Stimulated activated CD4-positive, alpha-beta T cell treated with anti-CD3 and anti-CD28 coated beads, Interleukin-2, amount 100 ng/mL, for 48 hours (primary cell): ENCODE measurements around the gene HDC.

Experiments used
- DNase-seq, 2 donors: peaks; one replicate each; pipeline ENCODE4 v3.0.0-alpha.2; 2020

Gene HDC

DNA sequence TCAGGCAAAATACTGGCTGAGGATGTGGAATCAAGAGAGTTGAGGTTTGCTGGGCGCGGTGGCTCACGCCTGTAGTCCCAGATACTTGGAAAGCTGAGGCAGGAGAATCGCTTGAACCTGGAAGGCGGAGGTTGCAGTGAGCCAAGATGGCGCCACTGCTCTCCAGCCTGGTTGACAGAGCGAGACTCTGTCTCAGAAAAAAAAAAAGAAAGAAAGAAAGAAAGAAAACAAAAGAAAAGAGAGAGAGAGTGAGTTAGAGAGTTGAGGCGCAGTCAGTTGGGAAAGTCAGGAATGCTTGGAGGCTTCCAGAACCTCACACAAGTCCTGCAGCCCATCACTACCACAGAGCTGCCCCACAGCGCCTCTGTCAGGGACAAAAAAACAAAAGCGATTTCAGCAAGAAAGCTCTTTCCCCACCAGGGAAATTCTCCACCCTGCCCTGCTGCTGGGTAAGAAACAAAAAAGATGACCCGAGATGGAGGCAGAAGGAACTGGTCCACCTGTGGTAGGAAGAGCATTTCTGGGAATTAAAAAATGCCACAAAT is 13.8 kb downstream of the HDC start:
- DNase-seq = no peak

- DNase-seq = no peak
These were observed 14.6 kb downstream of the HDC start for GRCh38 chr15:50250760-50251394.

DNA sequence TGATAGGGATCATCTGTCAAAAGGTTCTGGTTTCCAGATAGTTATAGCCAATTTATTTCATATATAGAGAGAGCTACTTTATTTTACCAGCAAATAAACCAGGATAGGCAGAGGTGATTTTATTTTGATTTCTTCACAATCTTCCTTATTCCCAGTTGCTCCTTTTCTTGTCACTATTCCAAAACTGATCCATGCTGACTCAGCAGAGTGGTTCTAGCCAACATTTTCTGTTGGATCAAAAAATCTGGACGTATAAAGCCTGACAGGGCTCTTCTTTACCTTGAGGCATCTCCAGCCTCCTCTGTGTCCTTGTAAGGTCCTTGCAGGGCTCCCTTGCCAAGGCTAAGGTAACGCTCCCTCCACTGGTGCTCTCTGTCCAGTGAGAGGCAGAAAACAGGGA is 15.8 kb downstream of the HDC start:
- no peak for DNase-seq

DNA sequence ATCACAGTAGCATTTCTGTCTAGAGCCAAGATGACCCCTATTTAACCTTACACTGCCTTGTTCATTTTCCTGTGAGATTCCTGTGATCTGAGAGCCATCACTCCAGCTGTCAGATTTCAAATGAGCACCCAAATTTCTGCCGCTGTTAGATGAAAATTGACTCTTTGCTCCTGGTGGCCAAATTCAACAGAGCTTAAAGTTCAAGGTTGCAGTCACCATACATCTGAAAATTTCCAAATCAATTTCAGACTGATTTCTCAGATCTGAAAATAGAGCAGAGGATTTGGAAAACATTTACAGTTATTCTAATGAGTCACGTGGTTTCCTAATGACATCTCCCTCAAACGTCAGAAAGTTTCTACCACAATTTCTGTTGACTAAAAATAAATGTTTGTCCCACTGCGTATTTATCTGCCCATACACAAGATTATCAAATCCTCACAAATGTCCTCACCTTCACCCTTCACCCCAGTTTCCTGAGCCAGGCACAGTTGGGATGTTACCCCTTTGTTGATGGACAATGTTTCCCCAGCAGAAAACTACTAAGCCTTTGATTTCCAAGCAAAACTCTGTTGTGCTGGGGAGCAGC is 16.4 kb downstream of the HDC start:
- DNase-seq = no peak

DNA sequence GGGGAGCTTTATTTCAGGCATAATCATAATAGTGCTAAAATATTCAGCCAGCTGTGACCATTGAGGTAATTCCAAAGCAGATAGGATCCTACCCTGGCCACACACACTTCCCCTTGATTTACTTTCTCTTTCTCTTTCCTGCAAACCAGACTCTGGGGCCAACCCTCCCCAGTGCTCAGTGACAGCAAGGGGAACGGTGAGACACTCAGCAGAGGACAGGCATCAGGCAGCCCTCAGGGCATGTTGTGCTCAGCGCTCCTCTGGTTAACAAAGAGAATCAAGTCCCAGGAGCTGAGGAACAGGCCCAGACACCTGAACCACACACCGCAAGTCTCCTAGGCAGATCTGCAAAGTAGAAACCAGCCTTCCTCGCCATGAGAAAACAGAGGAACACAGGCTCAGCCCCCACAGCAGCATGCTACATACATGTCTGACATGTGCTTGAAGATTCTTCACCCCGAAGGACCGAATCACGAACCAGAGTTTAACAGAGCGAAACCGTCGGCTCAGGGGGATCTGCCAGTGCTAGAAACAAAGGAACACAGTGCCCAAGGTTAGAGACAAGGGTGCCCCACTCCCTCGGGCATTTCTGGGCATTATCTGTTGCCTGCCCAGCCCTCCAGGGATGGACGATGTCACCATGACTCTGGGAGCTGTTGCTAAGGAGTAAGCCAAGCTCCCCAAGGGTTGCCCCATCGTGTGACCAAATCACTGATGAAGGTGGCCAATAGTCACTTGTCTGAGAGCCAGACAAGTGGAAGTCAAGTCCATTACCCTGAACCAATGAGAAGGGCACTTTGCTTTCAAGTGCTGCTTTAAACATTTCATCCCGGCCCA is 17.5 kb downstream of the HDC start:
- DNase-seq = peak in 1 of 2 donors; percentile 28

DNA sequence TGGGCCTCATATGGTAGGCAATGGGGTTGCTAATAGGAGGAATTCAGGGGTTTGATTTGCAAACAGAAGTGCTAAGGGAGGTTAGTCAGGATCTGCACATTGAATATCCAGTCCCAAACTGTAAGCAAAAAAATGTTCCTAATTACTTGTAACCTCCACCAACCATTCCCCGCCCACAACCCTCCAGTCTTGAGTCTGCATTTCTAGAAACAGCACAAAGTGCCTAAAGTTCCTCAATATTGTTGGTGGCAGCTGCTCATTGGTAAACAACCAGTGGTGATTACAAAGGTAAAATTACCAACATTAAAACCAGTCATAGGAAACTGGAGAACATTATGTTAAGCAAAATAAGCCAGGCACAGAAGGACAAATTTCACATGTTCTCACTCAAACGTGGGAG is 18.9 kb downstream of the HDC start:
- no peak for DNase-seq

DNA sequence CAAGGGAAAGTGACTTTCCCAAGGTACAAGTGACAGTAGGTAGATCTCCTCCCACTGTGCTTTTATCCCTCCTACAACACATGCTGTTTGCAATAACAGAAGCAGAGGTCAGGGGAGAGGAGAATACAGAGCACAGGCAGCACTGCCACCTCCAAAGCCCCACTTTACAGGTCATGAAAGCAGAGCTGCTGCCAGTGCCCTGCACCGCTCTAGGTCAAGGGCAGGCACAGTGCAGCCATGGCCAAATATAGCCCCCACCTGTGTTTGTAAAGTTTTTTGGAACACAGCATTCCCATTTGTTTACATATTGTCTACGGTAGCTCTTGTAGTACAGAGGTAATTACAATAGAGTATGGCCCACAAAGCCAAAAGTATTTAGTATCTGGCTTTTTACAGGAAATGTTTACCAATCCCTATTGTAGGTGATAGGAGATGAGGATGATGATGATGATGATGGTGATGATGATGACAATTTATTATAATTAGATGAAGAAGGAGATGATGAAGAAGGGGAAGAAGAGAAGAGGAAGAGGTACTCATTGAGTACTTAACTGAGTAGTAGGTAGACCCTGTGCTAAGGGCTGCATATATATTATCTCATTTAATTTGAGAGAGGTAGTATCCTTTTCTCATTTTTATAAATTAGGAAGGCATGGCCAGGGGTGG is 20.4 kb downstream of the HDC start:
- DNase-seq = no peak

DNA sequence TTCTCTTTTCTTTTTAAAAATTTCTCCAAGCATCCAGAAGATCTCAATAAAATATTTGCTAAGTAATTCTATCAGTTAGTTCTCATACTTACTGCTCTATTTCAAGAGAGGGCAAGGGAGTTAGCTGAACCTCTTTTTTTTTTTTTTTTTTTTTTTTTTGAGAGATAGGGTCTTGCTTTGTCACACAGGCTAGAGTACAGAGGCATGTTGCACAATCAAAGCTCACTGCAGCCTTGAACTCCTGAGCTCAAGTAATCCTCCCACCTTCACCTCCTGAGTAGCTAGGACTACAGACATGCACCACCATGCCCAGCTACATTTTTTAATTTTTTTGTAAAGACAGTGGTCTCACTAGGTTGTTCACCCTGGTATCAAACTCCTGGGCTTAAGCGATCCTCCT is 21.4 kb downstream of the HDC start:
- no peak for DNase-seq

- no peak for DNase-seq
These were observed 23.7 kb downstream of the HDC start for GRCh38 chr15:50241684-50242450.

- DNase-seq = no peak
These were observed 27.3 kb downstream of the HDC start for GRCh38 chr15:50238255-50238654.

GRCh38 chr15:50236433-50236832 is 29.1 kb downstream of the HDC start:
- no peak for DNase-seq

DNA sequence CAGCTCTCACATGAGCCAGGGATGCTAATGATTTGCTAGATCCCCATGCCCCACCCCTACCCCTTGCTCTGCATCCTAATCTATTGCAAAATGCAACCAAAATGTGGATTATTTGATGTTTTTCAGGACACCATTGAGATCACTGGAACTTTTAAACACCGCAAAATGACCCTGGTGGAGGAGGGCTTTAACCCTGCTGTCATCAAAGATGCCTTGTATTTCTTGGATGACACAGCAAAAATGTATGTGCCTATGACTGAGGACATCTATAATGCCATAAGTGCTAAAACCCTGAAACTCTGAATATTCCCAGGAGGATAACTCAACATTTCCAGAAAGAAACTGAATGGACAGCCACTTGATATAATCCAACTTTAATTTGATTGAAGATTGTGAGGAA is 29.7 kb downstream of the HDC start:
- no peak for DNase-seq

DNA sequence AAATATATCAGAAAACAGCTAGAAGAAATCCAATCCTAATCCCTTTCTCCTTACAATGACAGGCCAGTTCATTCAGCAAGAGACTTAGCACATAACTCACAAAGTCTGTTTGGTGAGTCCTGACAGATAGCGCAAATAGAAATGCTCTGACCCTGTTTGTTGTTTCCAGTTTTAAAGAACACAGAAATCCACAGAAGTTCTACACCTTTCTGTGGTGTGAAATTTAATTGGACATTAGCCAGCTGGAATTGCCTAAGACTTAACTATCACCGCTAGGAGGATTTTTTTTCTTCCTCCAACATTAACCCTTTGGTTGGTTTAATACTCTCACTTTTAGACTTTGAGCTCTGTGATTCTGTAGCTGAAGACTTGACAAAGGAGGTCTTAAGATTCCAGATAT is 30.8 kb downstream of the HDC start:
- DNase-seq = no peak

GRCh38 chr15:50233192-50233736 is 32.3 kb downstream of the HDC start:
- DNase-seq = no peak

DNA sequence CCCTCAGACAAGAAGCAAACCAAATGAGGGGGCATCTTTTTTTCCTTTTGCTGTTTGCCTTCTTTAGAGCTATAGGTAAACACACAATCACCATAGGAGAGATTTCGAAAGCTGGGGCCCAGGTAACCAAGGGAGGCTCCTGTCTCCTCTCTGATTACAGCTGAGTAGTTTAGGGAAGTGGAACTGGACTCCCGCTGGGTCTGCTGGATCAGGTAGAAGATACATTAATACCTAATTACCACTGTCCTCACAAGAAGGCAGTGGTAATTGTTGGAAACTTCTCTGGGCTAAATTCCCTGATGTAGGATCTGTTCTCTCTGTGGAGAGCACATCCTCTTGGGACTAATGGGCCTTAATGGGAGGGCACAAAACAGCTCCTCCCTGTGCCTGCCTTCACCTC is 32.7 kb downstream of the HDC start:
- no peak for DNase-seq

DNA sequence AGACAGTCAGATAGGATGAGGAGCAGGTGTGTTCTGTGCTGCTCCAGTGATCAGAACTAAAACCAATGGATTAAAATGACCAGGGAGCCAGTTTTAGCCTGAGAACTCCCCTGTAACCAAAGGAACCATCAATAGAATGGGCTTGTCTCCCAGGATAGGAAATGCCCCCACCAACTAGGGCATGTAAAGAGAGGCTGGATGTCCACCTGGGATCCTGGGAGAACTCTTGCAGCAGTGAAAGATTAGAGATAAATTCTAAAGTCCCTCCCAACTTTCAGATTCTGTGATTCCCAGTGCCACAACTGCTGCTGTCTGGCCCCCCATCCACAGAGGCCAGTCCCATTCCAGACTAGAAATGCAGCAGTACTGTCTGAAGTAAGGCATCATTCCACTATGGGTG is 33.8 kb downstream of the HDC start:
- DNase-seq = no peak

DNA sequence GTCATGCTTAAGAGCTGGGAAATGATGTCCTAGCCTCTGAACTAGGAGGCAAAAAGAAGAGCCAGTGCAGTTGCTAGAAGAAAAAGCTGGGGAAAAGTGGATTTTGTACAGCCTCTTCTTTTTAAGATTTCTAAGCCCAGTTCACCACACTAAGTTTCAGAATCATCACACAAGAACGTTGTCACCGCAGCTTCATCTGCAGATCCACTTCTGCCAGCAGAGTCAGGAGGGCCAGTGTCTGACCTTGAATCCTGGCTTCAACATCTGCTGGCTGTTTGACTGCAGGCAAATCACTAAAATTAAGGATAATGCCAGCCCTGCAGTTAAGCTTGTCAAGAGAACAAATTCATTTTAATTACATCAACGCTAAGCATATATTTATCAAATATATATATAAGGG is 36.2 kb downstream of the HDC start:
- DNase-seq = no peak

GRCh38 chr15:50228866-50229265 is 36.7 kb downstream of the HDC start:
- no peak for DNase-seq

- DNase-seq = no peak
These were observed 38.5 kb downstream of the HDC start for GRCh38 chr15:50227076-50227475.

DNA sequence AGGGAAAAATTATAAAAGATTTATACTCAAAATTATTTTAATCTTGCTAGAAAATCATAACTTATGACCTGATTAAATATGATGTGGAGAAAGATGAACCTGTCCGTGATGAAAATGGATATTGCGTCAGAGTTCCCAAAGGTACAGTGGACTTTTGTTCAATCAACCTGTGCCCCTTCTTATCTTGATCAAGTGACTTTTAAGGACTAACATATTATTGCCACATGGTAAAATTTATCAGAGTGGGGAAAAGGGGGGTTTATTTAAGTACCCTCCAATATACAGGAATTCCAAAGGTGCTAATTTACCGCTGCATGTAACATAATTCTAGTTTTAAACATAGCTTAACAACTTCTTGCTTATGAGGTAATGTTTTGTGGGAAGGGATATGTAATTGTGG is 39.6 kb downstream of the HDC start:
- DNase-seq = no peak

GRCh38 chr15:50225057-50225456 is 40.5 kb downstream of the HDC start:
- no peak for DNase-seq

- DNase-seq = no peak
These were observed 40.9 kb downstream of the HDC start for GRCh38 chr15:50224606-50225005.
